WTC11 (cell line): ENCODE measurements around the gene PNLDC1. TPM values are rescaled to one million over a fixed set of nuclear protein-coding genes. Genes with fewer than 3 reads are reported as not detected.
A peak's percentile ranks its signal among the peaks of the same experiment; 100 is the strongest.

Experiments used
- ATAC-seq: fragments of 200-7000 bp; cut with Tn5 transposase; 2 replicates; pipeline ENCODE4 v1.10.0; 2021; ENCODE audit warnings: mild to moderate bottlenecking, moderate library complexity
- CTCF ChIA-PET: fragments of 300-600 bp; sonication (Branson Sonifier 250); formaldehyde crosslinking; loops from one replicate; lab custom pipeline; 2021; ENCODE audit warnings: antibody characterized with exemption; lab: Charles Lee
- POLR2A ChIA-PET: fragments of 350-600 bp; sonication (Branson Sonifier 250); formaldehyde crosslinking; loops from one replicate; lab custom pipeline; 2021; ENCODE audit warnings: antibody characterized with exemption; lab: Charles Lee
- DNase-seq: peaks from one replicate; pipeline ENCODE4 v3.0.0; 2021; ENCODE audit warnings: low spot score
- H3K27ac Mint-ChIP-seq: 2 replicates; pipeline ENCODE4 v1.8.0; 2021; ENCODE audit warnings: mixed read lengths
- H3K27me3 Mint-ChIP-seq: 2 replicates; pipeline ENCODE4 v1.8.0; 2021; ENCODE audit warnings: low read depth, mild to moderate bottlenecking, moderate library complexity, mixed read lengths
- H3K36me3 Mint-ChIP-seq: 2 replicates; pipeline ENCODE4 v1.8.0; 2021; ENCODE audit warnings: mixed read lengths
- H3K4me1 Mint-ChIP-seq: 2 replicates; pipeline ENCODE4 v1.8.0; 2022; ENCODE audit warnings: mixed read lengths
- H3K4me3 Mint-ChIP-seq: 2 replicates; pipeline ENCODE4 v1.8.0; 2021; ENCODE audit warnings: mild to moderate bottlenecking, moderate library complexity, mixed read lengths
- H3K9me3 Mint-ChIP-seq: 2 replicates; pipeline ENCODE4 v1.8.0; 2021; ENCODE audit warnings: mixed read lengths
- E2F5 ChIP-seq: sonication (generic); formaldehyde crosslinking; IDR thresholded peaks from 2 replicates; pipeline ENCODE4 v1.8.1; 2022; ENCODE audit warnings: mild to moderate bottlenecking, moderate library complexity, missing genetic modification reagents
- ETV6 ChIP-seq: sonication (generic); formaldehyde crosslinking; IDR thresholded peaks from 2 replicates; pipeline ENCODE4 v1.8.1; 2022; ENCODE audit warnings: mild to moderate bottlenecking, missing genetic modification reagents
- FOXK1 ChIP-seq: sonication (generic); formaldehyde crosslinking; IDR thresholded peaks from 2 replicates; pipeline ENCODE4 v1.8.0; 2022; ENCODE audit warnings: mild to moderate bottlenecking, moderate library complexity, missing genetic modification reagents
- FOXP4 ChIP-seq: sonication (generic); formaldehyde crosslinking; IDR thresholded peaks from 2 replicates; pipeline ENCODE4 v1.8.0; 2022; ENCODE audit warnings: mild to moderate bottlenecking, missing genetic modification reagents
- GRHL2 ChIP-seq: fragments of 250-450 bp; sonication (Bioruptor Pico); IDR thresholded peaks from 2 replicates; pipeline ENCODE4 v1.8.0; 2022; ENCODE audit warnings: mild to moderate bottlenecking, moderate library complexity; ENCODE audit not compliant: insufficient replicate concordance, severe bottlenecking
- JUN ChIP-seq: sonication (generic); formaldehyde crosslinking; IDR thresholded peaks from 2 replicates; pipeline ENCODE4 v1.8.0; 2023; ENCODE audit warnings: mild to moderate bottlenecking, missing genetic modification reagents
- KAT7 ChIP-seq: sonication (generic); formaldehyde crosslinking; IDR thresholded peaks from 2 replicates; pipeline ENCODE4 v1.8.1; 2023; ENCODE audit warnings: missing genetic modification reagents, mild to moderate bottlenecking, borderline replicate concordance
- PRDM15 ChIP-seq: sonication (generic); formaldehyde crosslinking; IDR thresholded peaks from 2 replicates; pipeline ENCODE4 v1.8.0; 2022; ENCODE audit warnings: missing genetic modification reagents
- TEAD4 ChIP-seq: sonication (generic); formaldehyde crosslinking; IDR thresholded peaks from 2 replicates; pipeline ENCODE4 v1.8.0; 2022; ENCODE audit warnings: mild to moderate bottlenecking, missing genetic modification reagents
- ZNF396 ChIP-seq: fragments of 250-450 bp; sonication (Bioruptor Pico); IDR thresholded peaks from 2 replicates; pipeline ENCODE4 v1.8.0; 2021; ENCODE audit warnings: mild to moderate bottlenecking, moderate library complexity, borderline replicate concordance
- ZNF425 ChIP-seq: fragments of 250-450 bp; sonication (Bioruptor Pico); conservative IDR thresholded peaks from 2 replicates; pipeline ENCODE4 v1.9.0; 2021; ENCODE audit warnings: mild to moderate bottlenecking
- total RNA-seq: library from RNA; stranded (reverse); gene quantifications from 3 replicates; pipeline ENCODE4 v1.2.3, GENCODE V29; 2021
- TF ChIP-seq, protein P1 (sequence below): fragments of 250-450 bp; sonication (Bioruptor Pico); IDR thresholded peaks from 2 replicates; pipeline ENCODE4 v1.8.0; 2021; ENCODE audit warnings: mild to moderate bottlenecking
- TF ChIP-seq, protein P2 (sequence below): sonication (generic); formaldehyde crosslinking; IDR thresholded peaks from 2 replicates; pipeline ENCODE4 v1.8.1; 2022; ENCODE audit warnings: low read depth, missing genetic modification reagents, borderline replicate concordance
- TF ChIP-seq, protein P3 (sequence below): sonication (generic); formaldehyde crosslinking; conservative IDR thresholded peaks from 2 replicates; pipeline ENCODE4 v1.8.1; 2023; ENCODE audit warnings: mild to moderate bottlenecking, low read depth, missing genetic modification reagents, moderate library complexity
- TF ChIP-seq, protein P4 (sequence below): sonication (generic); formaldehyde crosslinking; IDR thresholded peaks from 2 replicates; pipeline ENCODE4 v1.8.0; 2023; ENCODE audit warnings: missing genetic modification reagents, mild to moderate bottlenecking, borderline replicate concordance

PNLDC1 gene
- total RNA-seq, 1 experiment from 2014 or later, result 0.39 TPM

- Mint-ChIP-seq H3K36me3 (peaks cover 72% of the 10 kb centered on the region), H3K4me1 (peaks cover 42% of the 10 kb centered on the region), H3K4me3 (peak within 1 kb of the TSS; percentile 99), H3K27me3 (no peaks in the 10 kb centered on the region), H3K9me3 (no peaks in the 10 kb centered on the region), H3K27ac (peak within 1 kb of the TSS; percentile 99)
- CTCF ChIA-PET, result interaction anchor here (0.6 to 2.6 kb wide), 11 partner anchors 17 to 158 kb away, joined by 3 to 18 read pairs (median 4); partner anchors contain the start of genes ACAT2 and SOD2
- DNase-seq (peak; percentile 99), ATAC-seq (peak; percentile 87)
- POLR2A ChIA-PET, result interaction anchor here (0.5 to 3.5 kb wide), 15 partner anchors 10 to 322 kb away, joined by 3 to 32 read pairs (median 3); partner anchors contain the start of genes ACAT2, PNLDC1 and WTAP
- TF ChIP-seq PRDM15 (peak; percentile 71; the same call in 1 of the 2 replicates), TEAD4 (peak; percentile 60; the same call in 1 of the 2 replicates), ETV6 (CRISPR knock-in tag) (peak; percentile 95), KAT7 (CRISPR knock-in tag) (no peak), ZNF396 (CRISPR knock-in tag) (no peak), ZNF425 (CRISPR knock-in tag) (no peak), FOXP4 (peak; percentile 87), JUN (CRISPR knock-in tag) (0 out of 2 replicates have a peak, but pooled peaks have one; percentile 76), FOXK1 (CRISPR knock-in tag) (peak; percentile 98), E2F5 (CRISPR knock-in tag) (peak; percentile 96), GRHL2 (no peak)
- TF ChIP-seq, protein P1, sequence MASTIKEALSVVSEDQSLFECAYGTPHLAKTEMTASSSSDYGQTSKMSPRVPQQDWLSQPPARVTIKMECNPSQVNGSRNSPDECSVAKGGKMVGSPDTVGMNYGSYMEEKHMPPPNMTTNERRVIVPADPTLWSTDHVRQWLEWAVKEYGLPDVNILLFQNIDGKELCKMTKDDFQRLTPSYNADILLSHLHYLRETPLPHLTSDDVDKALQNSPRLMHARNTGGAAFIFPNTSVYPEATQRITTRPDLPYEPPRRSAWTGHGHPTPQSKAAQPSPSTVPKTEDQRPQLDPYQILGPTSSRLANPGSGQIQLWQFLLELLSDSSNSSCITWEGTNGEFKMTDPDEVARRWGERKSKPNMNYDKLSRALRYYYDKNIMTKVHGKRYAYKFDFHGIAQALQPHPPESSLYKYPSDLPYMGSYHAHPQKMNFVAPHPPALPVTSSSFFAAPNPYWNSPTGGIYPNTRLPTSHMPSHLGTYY (CRISPR knock-in tag), result 0 out of 2 replicates have a peak, but pooled peaks have one; percentile 8
- TF ChIP-seq, protein P2, sequence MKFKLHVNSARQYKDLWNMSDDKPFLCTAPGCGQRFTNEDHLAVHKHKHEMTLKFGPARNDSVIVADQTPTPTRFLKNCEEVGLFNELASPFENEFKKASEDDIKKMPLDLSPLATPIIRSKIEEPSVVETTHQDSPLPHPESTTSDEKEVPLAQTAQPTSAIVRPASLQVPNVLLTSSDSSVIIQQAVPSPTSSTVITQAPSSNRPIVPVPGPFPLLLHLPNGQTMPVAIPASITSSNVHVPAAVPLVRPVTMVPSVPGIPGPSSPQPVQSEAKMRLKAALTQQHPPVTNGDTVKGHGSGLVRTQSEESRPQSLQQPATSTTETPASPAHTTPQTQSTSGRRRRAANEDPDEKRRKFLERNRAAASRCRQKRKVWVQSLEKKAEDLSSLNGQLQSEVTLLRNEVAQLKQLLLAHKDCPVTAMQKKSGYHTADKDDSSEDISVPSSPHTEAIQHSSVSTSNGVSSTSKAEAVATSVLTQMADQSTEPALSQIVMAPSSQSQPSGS (CRISPR knock-in tag), result no peak
- TF ChIP-seq, protein P3, sequence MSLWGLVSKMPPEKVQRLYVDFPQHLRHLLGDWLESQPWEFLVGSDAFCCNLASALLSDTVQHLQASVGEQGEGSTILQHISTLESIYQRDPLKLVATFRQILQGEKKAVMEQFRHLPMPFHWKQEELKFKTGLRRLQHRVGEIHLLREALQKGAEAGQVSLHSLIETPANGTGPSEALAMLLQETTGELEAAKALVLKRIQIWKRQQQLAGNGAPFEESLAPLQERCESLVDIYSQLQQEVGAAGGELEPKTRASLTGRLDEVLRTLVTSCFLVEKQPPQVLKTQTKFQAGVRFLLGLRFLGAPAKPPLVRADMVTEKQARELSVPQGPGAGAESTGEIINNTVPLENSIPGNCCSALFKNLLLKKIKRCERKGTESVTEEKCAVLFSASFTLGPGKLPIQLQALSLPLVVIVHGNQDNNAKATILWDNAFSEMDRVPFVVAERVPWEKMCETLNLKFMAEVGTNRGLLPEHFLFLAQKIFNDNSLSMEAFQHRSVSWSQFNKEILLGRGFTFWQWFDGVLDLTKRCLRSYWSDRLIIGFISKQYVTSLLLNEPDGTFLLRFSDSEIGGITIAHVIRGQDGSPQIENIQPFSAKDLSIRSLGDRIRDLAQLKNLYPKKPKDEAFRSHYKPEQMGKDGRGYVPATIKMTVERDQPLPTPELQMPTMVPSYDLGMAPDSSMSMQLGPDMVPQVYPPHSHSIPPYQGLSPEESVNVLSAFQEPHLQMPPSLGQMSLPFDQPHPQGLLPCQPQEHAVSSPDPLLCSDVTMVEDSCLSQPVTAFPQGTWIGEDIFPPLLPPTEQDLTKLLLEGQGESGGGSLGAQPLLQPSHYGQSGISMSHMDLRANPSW (CRISPR knock-in tag), result no peak
- TF ChIP-seq, protein P4, sequence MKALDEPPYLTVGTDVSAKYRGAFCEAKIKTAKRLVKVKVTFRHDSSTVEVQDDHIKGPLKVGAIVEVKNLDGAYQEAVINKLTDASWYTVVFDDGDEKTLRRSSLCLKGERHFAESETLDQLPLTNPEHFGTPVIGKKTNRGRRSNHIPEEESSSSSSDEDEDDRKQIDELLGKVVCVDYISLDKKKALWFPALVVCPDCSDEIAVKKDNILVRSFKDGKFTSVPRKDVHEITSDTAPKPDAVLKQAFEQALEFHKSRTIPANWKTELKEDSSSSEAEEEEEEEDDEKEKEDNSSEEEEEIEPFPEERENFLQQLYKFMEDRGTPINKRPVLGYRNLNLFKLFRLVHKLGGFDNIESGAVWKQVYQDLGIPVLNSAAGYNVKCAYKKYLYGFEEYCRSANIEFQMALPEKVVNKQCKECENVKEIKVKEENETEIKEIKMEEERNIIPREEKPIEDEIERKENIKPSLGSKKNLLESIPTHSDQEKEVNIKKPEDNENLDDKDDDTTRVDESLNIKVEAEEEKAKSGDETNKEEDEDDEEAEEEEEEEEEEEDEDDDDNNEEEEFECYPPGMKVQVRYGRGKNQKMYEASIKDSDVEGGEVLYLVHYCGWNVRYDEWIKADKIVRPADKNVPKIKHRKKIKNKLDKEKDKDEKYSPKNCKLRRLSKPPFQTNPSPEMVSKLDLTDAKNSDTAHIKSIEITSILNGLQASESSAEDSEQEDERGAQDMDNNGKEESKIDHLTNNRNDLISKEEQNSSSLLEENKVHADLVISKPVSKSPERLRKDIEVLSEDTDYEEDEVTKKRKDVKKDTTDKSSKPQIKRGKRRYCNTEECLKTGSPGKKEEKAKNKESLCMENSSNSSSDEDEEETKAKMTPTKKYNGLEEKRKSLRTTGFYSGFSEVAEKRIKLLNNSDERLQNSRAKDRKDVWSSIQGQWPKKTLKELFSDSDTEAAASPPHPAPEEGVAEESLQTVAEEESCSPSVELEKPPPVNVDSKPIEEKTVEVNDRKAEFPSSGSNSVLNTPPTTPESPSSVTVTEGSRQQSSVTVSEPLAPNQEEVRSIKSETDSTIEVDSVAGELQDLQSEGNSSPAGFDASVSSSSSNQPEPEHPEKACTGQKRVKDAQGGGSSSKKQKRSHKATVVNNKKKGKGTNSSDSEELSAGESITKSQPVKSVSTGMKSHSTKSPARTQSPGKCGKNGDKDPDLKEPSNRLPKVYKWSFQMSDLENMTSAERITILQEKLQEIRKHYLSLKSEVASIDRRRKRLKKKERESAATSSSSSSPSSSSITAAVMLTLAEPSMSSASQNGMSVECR (CRISPR knock-in tag), result peak; percentile 92
Measured at GRCh38 chr6:159789377-159790148, 10.5 kb upstream of the PNLDC1 start, which contains the start of gene TCP1. TSS of gene TCP1 (minus strand) at chr6:159789602. CDS start at chr6:159789468, 134 bp downstream.
